B cell (primary cell): Measurements from ENCODE around the gene KCNJ6. TPM values are rescaled to one million over a fixed set of nuclear protein-coding genes. Genes with fewer than 3 reads are reported as not detected.

Experiments
- ATAC-seq: fragments of 200-7000 bp; cut with Tn5 transposase; one replicate; pipeline ENCODE4 v1.10.0; 2021; ENCODE audit warnings: low read depth, mild to moderate bottlenecking, moderate number of reproducible peaks, moderate library complexity
- CTCF ChIA-PET: fragments of 350-600 bp; sonication (Branson Sonifier 250); formaldehyde crosslinking; loops from one replicate; lab custom pipeline; 2021; ENCODE audit warnings: antibody characterized with exemption, inconsistent platforms; lab: Charles Lee
- POLR2A ChIA-PET: fragments of 350-600 bp; sonication (Branson Sonifier 250); formaldehyde crosslinking; loops from one replicate; lab custom pipeline; 2021; ENCODE audit warnings: antibody characterized with exemption; lab: Charles Lee
- DNase-seq: peaks from one replicate; pipeline ENCODE4 v3.0.0; 2013
- H2AFZ ChIP-seq: 2 replicates; pipeline ENCODE4 v1.6.1; 2012; ENCODE audit warnings: mild to moderate bottlenecking, low read depth, low read length; ENCODE audit not compliant: insufficient read depth, poor library complexity, severe bottlenecking
- H3K27ac ChIP-seq, 2 donors: 1 replicate in 1 of 2; 2 replicates in 1 of 2; pipeline ENCODE4 v1.5.1; 2012 to 2013; ENCODE audit warnings: low read length in 2 of 2, mild to moderate bottlenecking in 2 of 2, moderate library complexity in 1 of 2
- H3K27me3 ChIP-seq, 4 experiments: fragments of 200-600 bp in 1 of 4; sonication (generic) in 1 of 4; replicated peaks in 1 of 4; 1 replicate in 2 of 4; 2 replicates in 2 of 4; pipeline versions ENCODE4 v1.6.1 to v1.7.0; 2013 to 2016; ENCODE audit warnings: low read length in 3 of 4, mild to moderate bottlenecking in 2 of 4, mixed read lengths in 1 of 4, moderate library complexity in 1 of 4; ENCODE audit not compliant: insufficient read depth in 4 of 4, control insufficient read depth in 3 of 4; ENCODE audit errors: control extremely low read depth in 1 of 4
- H3K36me3 ChIP-seq, 2 experiments: replicated peaks in 1 of 2; 1 replicate in 1 of 2; 2 replicates in 1 of 2; pipeline versions ENCODE4 v1.6.1 to v1.7.1; 2013; ENCODE audit warnings: low read length in 1 of 2; ENCODE audit not compliant: insufficient read depth in 2 of 2, control insufficient read depth in 1 of 2; ENCODE audit errors: control extremely low read depth in 1 of 2, extremely low read depth in 1 of 2
- H3K4me1 ChIP-seq, 2 donors: fragments of 200-600 bp in 1 of 2; sonication (generic) in 1 of 2; 1 replicate in 1 of 2; 2 replicates in 1 of 2; pipeline versions ENCODE4 v1.5.1 to v1.6.1; 2013 to 2017; ENCODE audit warnings: low read length in 2 of 2; ENCODE audit not compliant: control insufficient read depth in 2 of 2, insufficient read depth in 2 of 2
- H3K4me2 ChIP-seq: replicated peaks from 2 replicates; pipeline ENCODE3; 2012; ENCODE audit warnings: mild to moderate bottlenecking, low read depth, low read length; ENCODE audit not compliant: poor library complexity, severe bottlenecking
- H3K4me3 ChIP-seq, 5 experiments: fragments of 200-600 bp in 1 of 5; sonication (generic) in 1 of 5; 1 replicate in 3 of 5; 2 replicates in 2 of 5; pipeline versions ENCODE4 v1.5.1 to v1.7.0; 2011 to 2016; ENCODE audit warnings: low read length in 4 of 5, mild to moderate bottlenecking in 4 of 5, low read depth in 2 of 5, control low read depth in 1 of 5, moderate library complexity in 1 of 5; ENCODE audit not compliant: insufficient read depth in 1 of 5; ENCODE audit errors: control extremely low read depth in 1 of 5, extremely low read depth in 1 of 5
- H3K79me2 ChIP-seq: fragments of 200-600 bp; sonication (generic); one replicate; pipeline ENCODE4 v1.6.0; 2016; ENCODE audit warnings: low read length; ENCODE audit not compliant: control insufficient read depth, insufficient read depth
- H3K9ac ChIP-seq: fragments of 200-600 bp; sonication (generic); 2 replicates; pipeline ENCODE4 v1.6.1; 2017; ENCODE audit warnings: mild to moderate bottlenecking, low read length, moderate library complexity
- H3K9me3 ChIP-seq, 3 donors: one replicate each; pipeline versions ENCODE4 v1.6.1 to v1.7.1; 2013; ENCODE audit warnings: low read length in 2 of 3; ENCODE audit not compliant: control insufficient read depth in 2 of 3, insufficient read depth in 1 of 3; ENCODE audit errors: control extremely low read depth in 1 of 3
- H4K20me1 ChIP-seq: 2 replicates; pipeline ENCODE4 v1.6.0; 2012; ENCODE audit warnings: mild to moderate bottlenecking, low read length; ENCODE audit not compliant: insufficient read depth, control insufficient read depth, poor library complexity, severe bottlenecking
- H3K27ac Mint-ChIP-seq: one replicate; pipeline ENCODE4 v1.8.0; 2021; ENCODE audit warnings: mixed read lengths
- H3K27me3 Mint-ChIP-seq: one replicate; pipeline ENCODE4 v1.8.0; 2021; ENCODE audit warnings: mixed read lengths
- H3K4me1 Mint-ChIP-seq: one replicate; pipeline ENCODE4 v1.8.0; 2021; ENCODE audit warnings: mixed read lengths
- H3K4me3 Mint-ChIP-seq: one replicate; pipeline ENCODE4 v1.8.0; 2021; ENCODE audit warnings: mixed read lengths
- H3K9me3 Mint-ChIP-seq: one replicate; pipeline ENCODE4 v1.8.0; 2022; ENCODE audit warnings: mixed read lengths; ENCODE audit not compliant: insufficient read depth
- CTCF ChIP-seq: fragments of 200-600 bp; IDR thresholded peaks from one replicate; pipeline ENCODE4 v1.8.0; 2022; ENCODE audit warnings: antibody characterized with exemption, mild to moderate bottlenecking
- EZH2 ChIP-seq: IDR thresholded peaks from 2 replicates; pipeline ENCODE4 v1.6.1; 2012; ENCODE audit warnings: borderline replicate concordance, low read depth, mild to moderate bottlenecking, moderate library complexity, low read length; ENCODE audit not compliant: insufficient read depth, poor library complexity, severe bottlenecking
- WGBS: methylation state at CpG from one replicate; pipeline ENCODE4 v1.1.5; 2013; ENCODE audit warnings: missing lambda C conversion rate; ENCODE audit not compliant: insufficient coverage; 5-methylcytosine and 5-hydroxymethylcytosine counted together
- intact Hi-C: fragments of 100-400 bp; cut with micrococcal nuclease; formaldehyde crosslinking; loops from one replicate; pipeline ENCODE4 v1.10.0; 2022
- polyA plus RNA-seq: library from polyadenylated mRNA; depleted of rRNA; stranded (reverse); fragments of >200 nt; gene quantifications from 2 replicates; pipeline ENCODE4 v1.2.3, GENCODE V29; 2012
- total RNA-seq, 2 donors: library from RNA; stranded (reverse); fragments of 120-200 nt in 1 of 2; gene quantifications; 1 replicate in 1 of 2; 2 replicates in 1 of 2; pipeline versions ENCODE4 v1.2.3 to v1.2.4, GENCODE V29; 2013 to 2022

Gene KCNJ6
- total and polyA plus RNA-seq, 2 donors (not counting 1 experiment from before 2014, with no cell fraction given), result not detected

- Histone ChIP-seq H4K20me1 (no peaks in the 10 kb centered on the region), H2AFZ (no peak overlapping the region), H3K9me3 (no peaks in the 10 kb centered on the region), H3K27me3 (no peaks in the 10 kb centered on the region), H3K27ac (no peak overlapping the region), H3K36me3 (no peaks in the 10 kb centered on the region), H3K9ac (no peak overlapping the region), H3K4me1 (no peaks in the 10 kb centered on the region), H3K79me2 (no peaks in the 10 kb centered on the region), H3K4me2 (no peak overlapping the region), H3K4me3 (no peak overlapping the region)
- H3K9me3 Mint-ChIP-seq, result no peaks in the 10 kb centered on the region
- H3K4me3 Mint-ChIP-seq, result no peak overlapping the region
- H3K27ac Mint-ChIP-seq, result no peak overlapping the region
- TF ChIP-seq CTCF (no peak), EZH2 (no peak)
- ChIA-PET CTCF (no interaction called here), POLR2A (no interaction called here)
- H3K4me1 Mint-ChIP-seq, result peaks cover 7% of the 10 kb centered on the region
- DNase-seq, result no peak
- no peaks in the 10 kb centered on the region for H3K27me3 Mint-ChIP-seq
- no peak for ATAC-seq
- 89% methylated on average over 1 of the region's 2 CpGs for WGBS
- intact Hi-C loops, result no loop called here
These were observed 55.8 kb downstream of the KCNJ6 start for GRCh38 chr21:37860416-37860815.

GRCh38 chr21:37855647-37856625 is 60.3 kb downstream of the KCNJ6 start:
- ATAC-seq (no peak), DNase-seq (no peak)
- ChIA-PET CTCF (no interaction called here), POLR2A (no interaction called here)
- no peak overlapping the region for H3K4me3 ChIP-seq
- no peak overlapping the region for H3K4me2 ChIP-seq
- 78% methylated on average over 2 of the region's 8 CpGs for WGBS
- H3K4me3 Mint-ChIP-seq, result no peak overlapping the region
- H2AFZ ChIP-seq, result no peak overlapping the region
- H3K79me2 ChIP-seq, result no peaks in the 10 kb centered on the region
- H3K27ac ChIP-seq, result no peak overlapping the region
- no peaks in the 10 kb centered on the region for H3K36me3 ChIP-seq
- intact Hi-C loops, result no loop called here
- no peaks in the 10 kb centered on the region for H3K27me3 ChIP-seq
- no peaks in the 10 kb centered on the region for H3K4me1 ChIP-seq
- peaks cover 0 to 1% (median 0%) of the 10 kb centered on the region in 3 donors for H3K9me3 ChIP-seq
- H3K4me1 Mint-ChIP-seq, result no peaks in the 10 kb centered on the region
- H3K27ac Mint-ChIP-seq, result no peak overlapping the region
- no peaks in the 10 kb centered on the region for H4K20me1 ChIP-seq
- TF ChIP-seq CTCF (no peak), EZH2 (no peak)
- H3K9me3 Mint-ChIP-seq, result peaks cover 6% of the 10 kb centered on the region
- no peaks in the 10 kb centered on the region for H3K27me3 Mint-ChIP-seq
- no peak overlapping the region for H3K9ac ChIP-seq
